Measurements from ENCODE around the gene TBXA2R. TPM values are rescaled to one million over a fixed set of nuclear protein-coding genes. Genes with fewer than 3 reads are reported as not detected.

TBXA2R gene
- total RNA-seq, 1 donor from 2014 or later, result 0.99 TPM

- no peak for DNase-seq (ENCODE audit: low read depth in 2 of 2)
Measured at GRCh38 chr19:3555653-3556422, 50.8 kb downstream of the TBXA2R start.

GRCh38 chr19:3554254-3555083 is 52.2 kb downstream of the TBXA2R start:
- peak in 1 of 2 donors; percentile 55 for DNase-seq (ENCODE audit: low read depth in 2 of 2)

- no peak for DNase-seq (ENCODE audit: low read depth in 2 of 2)
Measured at GRCh38 chr19:3551792-3552095, 54.9 kb downstream of the TBXA2R start.

GRCh38 chr19:3550947-3551791 is 55.5 kb downstream of the TBXA2R start:
- no peak for DNase-seq (ENCODE audit: low read depth in 2 of 2)

- DNase-seq (ENCODE audit: low read depth in 2 of 2), result no peak
Measured at GRCh38 chr19:3549816-3550215, 56.9 kb downstream of the TBXA2R start.

GRCh38 chr19:3548606-3549005 is 58.1 kb downstream of the TBXA2R start:
- no peak for DNase-seq (ENCODE audit: low read depth in 2 of 2)

- no peak for DNase-seq (ENCODE audit: low read depth in 2 of 2)
Measured at GRCh38 chr19:3547767-3548282, 58.9 kb downstream of the TBXA2R start.

- peak; percentile 30 to 33 for DNase-seq (ENCODE audit: low read depth in 2 of 2)
Measured at GRCh38 chr19:3547301-3547731, 59.4 kb downstream of the TBXA2R start.

GRCh38 chr19:3546119-3546518 is 60.6 kb downstream of the TBXA2R start:
- no peak for DNase-seq (ENCODE audit: low read depth in 2 of 2)

GRCh38 chr19:3545669-3546034 is 61.0 kb downstream of the TBXA2R start:
- DNase-seq (ENCODE audit: low read depth in 2 of 2), result no peak

GRCh38 chr19:3544742-3545668 is 61.7 kb downstream of the TBXA2R start:
- peak; percentile 57 to 71 for DNase-seq (ENCODE audit: low read depth in 2 of 2)

Other genes starting within 250 kb of the TBXA2R start
- gene NFIC, start 240.3 kb downstream of the TBXA2R start, total RNA-seq, result 9.4 and 11.7 TPM in 2 replicates
- not detected in 2 replicates for gene SMIM24, start 126.3 kb downstream of the TBXA2R start, total RNA-seq
- gene SMIM44, start 123.4 kb downstream of the TBXA2R start, total RNA-seq, result not detected in 2 replicates
- gene DOHH, start 106.2 kb downstream of the TBXA2R start, total RNA-seq, result 6.8 and 10.1 TPM in 2 replicates
- gene FZR1, start 100.6 kb downstream of the TBXA2R start, total RNA-seq, result 21.1 and 25.2 TPM in 2 replicates
- not detected in 2 replicates for gene TEKTIP1, start 67.7 kb downstream of the TBXA2R start, total RNA-seq
- 47.5 and 84.7 TPM in 2 replicates for gene MFSD12, start 49.3 kb downstream of the TBXA2R start, total RNA-seq
- 59.1 and 60.5 TPM in 2 replicates for gene HMG20B, start 33.9 kb downstream of the TBXA2R start, total RNA-seq
- 0.20 and 0.65 TPM in 2 replicates for gene GIPC3, start 21.4 kb downstream of the TBXA2R start, total RNA-seq
- gene CACTIN, start 19.9 kb upstream of the TBXA2R start, total RNA-seq, result 15.3 and 21.6 TPM in 2 replicates
- 19.0 and 28.0 TPM in 2 replicates for gene PIP5K1C, start 93.6 kb upstream of the TBXA2R start, total RNA-seq
- not detected in 2 replicates for gene TJP3, start 101.5 kb upstream of the TBXA2R start, total RNA-seq
- 9.2 and 20.6 TPM in 2 replicates for gene APBA3, start 154.8 kb upstream of the TBXA2R start, total RNA-seq
- gene MRPL54, start 155.8 kb upstream of the TBXA2R start, total RNA-seq, result 61.1 and 61.2 TPM in 2 replicates
- gene RAX2, start 165.4 kb upstream of the TBXA2R start, total RNA-seq, result not detected in 2 replicates
- gene MATK, start 179.5 kb upstream of the TBXA2R start, total RNA-seq, result 0.20 and 0.22 TPM in 2 replicates